DMS53 treated with DMSO at 0.1 percent for 48 hours (cell line): Measurements from ENCODE around the gene CYB561.

Experiments used
- DNase-seq: peaks from one replicate; lab custom pipeline; 2025; ENCODE audit not compliant: unreplicated experiment; lab: John Stamatoyannopoulos, UW

Gene CYB561

DNA sequence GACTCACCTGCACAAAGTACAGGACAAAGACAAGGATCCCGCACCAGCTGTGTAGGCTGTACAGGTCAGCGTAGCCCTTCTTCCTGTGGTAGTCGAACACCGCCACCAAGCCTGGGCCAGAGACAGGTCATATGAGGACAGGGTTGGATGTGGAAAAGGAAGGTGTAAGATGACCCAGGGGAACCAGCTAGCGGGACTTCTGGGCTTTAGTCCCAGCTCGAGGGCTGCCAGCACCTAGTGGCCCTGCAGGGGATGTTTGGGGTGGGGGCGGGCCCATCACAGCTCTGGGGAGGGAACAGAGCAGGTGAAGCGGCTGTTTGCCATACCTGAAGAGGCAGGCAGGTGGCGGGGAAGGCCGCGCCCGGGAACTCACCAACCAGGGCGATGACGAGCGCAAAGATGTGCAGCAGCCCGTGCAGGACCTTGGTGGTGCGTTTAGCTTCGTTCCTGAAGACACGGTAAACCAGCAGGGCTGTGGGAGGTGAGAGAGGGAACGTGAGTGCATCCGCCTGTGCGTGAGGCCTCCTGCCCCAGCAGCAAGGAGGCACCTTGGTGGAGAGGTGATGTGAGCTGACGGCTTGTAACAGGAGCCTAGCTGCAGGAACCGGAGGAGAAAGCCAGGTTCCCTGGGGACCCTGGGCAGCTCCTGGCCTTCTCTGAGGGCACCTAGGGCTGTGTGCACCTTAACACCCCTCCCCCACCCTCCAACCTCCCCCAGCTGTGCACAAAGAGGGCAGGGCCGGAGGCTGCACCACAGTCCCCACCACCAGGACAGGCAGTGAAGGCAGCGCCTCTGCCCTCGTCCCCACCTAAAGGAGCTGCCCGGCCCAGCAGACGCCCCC is 10.2 kb downstream of the CYB561 start:
- peak; percentile 63 for DNase-seq

DNA sequence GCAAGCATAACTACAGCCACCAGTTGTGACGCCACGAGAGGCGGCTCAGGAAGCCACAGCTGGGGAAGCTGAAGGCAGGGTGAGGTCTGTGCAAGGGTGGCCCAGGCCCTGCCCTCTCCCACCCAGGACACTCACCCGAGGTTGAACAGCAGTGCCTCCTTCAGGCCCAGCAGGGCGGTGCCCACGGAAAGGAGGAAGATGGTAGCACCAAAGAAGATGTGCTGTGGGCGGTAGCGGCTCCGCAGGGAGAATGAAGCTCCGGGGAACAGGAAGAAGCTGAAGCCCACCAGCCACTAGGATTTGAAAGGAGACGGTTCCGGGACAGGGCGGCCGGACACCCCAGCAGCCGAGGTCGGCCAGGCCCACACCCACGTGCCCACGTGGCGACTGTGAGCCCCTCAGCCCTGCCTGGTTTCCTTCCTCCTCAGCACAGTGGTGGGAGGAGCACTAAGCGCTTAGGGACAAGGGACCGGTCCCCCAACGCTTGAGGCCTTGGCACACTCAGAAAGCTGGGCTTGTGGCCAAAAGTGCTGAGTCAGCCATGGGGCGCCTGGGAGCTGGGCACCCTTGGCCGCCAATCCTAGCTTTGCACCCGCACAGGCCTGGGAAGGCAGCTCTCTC is 11.0 kb downstream of the CYB561 start:
- no peak for DNase-seq

DNA sequence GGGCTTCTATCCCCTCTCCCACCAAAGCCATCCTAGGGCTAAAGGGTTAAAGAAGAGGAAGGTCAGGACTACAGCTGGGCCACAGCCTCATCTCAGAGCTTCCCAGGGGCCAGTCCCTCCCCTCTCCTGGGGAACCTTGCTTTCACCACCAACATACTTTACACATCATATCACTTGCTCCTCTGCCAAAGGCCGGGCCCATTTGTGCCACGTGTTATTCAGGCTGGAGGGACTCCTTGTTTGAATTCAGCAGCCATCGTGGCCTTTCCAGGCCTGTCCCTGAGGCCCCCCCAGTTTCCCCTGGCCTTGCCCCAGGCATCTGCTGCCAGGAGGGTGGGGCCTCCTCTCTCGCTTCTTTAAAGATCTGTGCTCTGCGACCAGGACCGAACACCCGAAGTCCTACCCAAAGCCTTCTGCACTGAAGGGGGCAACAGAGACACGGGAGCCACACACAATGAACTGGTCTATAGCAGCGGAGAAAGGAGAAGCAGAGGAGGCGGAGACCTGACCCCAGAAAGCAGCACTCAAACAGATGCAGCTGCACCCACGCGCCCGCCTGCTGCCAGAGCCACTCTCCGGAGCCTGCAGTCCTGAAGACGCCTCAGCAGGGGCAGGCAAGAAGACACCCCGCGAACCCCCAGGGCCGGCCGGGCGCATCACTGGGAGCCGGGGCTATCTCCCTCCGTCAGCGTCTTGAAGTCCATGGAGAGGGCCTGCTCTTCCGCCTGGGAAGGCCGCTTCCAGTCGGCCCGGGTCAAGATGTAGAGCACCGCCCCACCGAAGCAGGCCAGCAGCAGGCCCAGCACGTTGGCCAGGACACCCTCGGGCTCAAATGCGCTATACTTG is 12.1 kb downstream of the CYB561 start:
- no peak for DNase-seq

DNA sequence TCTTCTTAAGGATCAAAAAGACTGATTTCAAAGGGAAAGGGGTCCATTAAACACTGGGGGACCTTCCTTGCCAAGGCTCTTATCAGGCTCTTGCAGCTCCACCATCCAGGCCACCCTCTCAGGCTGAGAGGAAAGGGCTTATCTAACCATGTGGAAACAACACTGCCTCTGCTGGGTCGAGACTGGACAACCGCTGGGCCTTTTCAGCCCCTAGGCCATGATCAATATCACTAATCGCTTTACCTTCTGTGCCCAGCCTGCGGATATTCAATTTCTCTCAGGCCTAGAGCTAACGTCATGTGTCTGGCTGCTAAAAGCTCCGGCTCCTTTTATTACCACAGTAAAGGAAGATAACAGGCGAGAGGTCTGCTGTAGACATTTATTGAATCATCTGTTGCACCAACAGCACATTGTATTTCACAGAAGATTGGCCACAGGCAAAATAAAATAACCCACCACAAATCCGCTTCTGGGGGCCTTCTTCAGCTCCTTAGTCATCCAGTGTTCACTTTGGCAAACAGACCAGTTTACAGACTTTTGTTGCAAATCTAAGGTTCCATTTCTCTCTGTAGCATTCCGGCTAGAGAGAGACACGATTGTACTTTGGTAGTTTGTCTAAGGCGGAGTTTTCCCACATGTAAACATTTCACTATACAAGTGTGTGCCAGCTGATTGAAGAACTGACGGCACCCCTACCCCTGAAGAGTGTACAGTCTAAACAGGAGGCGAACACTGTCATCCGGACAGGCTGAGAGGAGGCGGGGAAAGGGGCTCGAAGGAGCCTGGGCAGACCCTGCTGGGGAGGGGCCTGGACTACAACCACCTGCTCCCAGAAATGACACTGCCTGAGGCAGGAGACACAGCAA is 13.9 kb downstream of the CYB561 start:
- DNase-seq, result no peak

DNA sequence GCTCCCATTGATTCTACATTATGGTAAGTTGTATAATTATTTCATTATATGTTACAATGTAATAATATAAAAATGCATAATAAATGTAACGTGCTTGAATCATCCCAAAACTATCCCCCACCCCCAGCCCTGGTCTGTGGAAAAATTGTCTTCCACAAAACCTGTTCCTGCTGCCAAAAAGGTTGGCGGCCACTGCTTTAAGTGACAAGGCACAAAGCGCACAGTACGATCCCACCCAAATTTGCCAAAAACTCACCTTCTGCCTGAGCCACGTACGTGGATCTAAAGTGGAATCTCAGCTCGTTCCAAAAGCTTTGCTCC is 14.5 kb downstream of the CYB561 start:
- no peak for DNase-seq

DNA sequence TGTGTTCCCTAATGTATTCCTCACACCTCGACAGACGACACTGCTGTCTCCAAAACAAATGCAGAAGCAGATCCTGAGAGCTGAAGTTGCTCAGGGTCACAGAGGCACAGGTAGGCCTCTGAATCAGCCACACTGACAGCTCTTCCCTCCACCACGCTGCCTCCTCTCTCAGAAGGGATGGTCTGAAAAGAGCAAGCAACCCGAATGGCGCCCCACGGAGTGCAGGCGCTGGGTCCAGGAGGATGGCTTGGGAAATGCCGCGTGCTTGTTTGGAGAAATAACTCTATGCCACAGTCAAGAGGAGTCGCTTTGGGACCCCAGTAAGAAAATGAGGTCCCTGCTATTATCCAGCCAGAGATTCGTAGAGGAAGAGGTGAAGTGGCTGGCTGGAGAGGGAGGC is 15.9 kb downstream of the CYB561 start:
- no peak for DNase-seq

DNA sequence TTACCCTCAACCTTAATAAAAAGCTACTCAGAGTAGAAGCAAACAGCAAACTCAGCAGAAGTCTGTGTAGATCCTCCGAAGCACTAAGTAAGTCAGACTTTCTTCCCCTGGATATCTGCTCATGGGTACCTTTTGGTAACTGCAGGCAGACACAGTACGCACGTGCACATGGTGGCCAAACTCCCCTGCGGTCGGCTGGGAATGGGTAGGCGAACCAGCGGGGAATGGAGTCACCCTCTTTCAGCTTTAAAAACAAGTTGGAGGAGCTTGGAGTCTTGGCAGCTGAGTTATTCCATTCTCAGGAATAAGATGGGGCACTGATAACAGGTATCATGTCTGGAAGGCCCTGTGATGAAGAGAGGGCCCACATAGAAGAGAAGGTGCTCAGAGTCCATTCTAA is 16.3 kb downstream of the CYB561 start:
- no peak for DNase-seq

DNA sequence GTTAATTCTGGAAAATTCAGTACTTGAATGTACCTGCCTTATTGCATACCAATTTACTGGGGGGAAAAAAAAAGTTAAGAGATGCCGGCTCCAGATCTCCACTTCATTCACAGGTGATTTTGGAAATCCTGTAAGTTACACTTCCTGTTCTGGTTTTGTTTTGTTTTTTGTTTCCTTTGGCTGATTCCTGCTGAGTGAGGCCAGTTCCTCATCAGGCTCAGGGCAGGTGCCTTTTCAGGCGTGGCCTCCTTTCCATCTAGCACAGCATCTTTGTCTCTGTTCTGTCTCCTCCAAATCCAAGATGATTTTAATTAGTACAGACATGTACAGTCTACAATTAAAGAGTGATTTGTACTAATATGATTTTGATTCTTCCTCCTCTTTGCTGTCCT is 19.2 kb downstream of the CYB561 start:
- DNase-seq, result no peak

DNA sequence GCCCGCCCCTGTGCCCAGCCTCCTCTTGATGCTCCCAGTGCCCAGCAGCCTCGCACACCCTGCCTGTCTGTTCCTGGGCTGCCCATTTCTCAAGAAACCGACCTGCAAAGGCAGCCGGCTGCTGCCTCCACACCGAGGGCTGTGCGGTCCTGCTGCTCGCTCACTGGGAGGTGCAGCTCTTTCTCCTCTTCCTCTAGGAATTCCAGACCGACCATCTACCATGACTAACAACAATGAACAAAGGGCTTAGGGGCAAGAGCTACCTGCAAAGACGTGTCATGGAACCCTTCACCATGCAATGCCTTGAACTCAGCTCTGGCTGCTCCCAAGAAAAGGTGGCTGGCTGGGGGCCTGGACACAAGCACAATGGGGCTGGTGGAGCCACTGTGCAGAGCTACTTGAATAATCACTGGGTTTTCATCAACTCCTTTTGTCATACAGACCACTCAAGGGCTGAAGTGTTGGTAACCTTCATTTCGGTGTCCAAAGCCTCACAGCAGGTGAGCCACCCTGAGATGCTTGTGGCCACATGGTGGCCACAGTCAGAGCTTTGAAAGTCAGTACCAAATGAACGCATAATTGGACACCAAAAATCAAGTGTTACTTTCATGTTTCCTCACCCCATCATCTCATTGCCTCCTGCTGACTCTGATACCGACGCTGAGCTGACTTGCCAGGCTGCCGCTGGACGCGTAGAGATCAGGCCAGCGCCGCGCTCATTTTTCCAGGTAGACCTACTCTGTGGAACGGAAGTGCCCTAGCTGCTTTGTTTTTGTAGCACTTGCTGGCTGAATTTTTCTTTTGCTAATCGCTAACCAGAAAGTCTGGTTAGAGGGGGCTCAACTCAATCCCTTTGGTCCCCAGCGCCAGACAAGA is 19.8 kb downstream of the CYB561 start:
- no peak for DNase-seq

DNA sequence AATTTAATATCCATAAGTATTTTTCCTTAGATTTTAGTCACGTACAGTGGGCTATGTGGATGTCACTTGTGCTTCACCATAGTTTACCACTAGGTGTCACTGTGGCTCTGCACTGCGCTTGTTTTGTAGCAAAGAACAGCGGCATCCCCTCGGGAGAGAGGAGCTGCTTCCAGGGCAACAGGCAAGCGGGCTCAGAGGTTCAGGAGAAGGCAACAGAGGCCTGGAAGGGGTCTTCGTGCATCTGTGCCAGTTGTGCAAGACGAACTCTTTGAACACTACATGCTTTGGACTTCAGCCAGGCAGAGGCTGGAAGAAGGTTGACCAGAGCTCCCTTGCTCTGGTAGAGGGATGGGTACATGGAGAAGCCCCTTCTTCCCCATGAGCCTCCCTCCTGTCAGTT is 20.6 kb downstream of the CYB561 start:
- peak; percentile 27 for DNase-seq

DNA sequence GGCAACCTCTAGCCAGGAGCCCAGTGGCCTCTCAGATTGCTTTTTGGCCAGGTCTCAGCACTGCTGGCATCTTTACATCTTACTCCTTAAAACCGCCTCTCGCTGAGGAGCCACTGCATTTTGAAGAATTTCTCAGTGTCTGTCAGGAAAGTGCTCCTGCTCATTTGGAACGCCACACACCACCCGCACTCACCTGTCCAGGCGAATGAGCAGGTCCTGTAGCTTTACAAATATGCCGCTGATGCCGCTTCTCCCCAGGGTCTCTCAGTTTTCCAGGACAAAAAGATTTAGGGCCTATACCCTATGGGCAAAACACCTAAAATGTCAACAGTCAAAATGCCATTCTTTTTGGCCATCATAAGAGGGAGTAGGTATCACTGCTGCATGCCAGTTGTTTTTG is 22.1 kb downstream of the CYB561 start:
- no peak for DNase-seq

DNA sequence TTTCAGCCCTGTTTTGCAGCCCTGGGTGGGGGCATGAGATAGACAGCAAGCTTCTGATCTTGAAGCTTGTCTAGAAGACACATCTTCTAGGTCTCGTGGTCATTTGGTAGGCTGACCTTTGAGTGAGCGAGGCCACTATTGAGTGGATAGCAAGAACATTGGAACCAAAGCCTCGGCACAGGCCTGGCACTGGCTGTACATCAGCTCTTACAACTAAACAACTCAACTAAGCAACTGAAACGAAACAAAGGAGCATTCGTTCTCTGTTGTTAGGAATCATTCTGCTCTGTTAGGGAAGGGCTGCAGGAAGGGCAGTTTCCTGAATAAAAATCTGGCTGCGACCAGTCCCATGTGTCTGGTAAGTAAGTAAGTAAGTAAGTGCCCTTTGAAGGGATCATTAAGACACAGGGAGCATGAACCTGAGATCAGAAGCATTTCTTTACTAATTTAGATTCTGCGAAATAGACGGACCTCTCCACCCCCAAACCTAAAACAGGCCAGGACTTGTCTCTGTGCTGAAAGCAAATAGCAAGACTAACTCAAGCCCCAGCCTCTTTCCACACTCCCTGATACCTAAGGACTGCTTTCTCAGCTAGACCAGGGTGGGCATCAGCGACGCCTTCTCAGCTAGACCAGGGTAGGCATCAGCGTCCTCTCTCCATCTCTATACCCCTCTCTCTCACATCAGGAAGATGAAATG is 22.7 kb downstream of the CYB561 start:
- DNase-seq, result no peak

DNA sequence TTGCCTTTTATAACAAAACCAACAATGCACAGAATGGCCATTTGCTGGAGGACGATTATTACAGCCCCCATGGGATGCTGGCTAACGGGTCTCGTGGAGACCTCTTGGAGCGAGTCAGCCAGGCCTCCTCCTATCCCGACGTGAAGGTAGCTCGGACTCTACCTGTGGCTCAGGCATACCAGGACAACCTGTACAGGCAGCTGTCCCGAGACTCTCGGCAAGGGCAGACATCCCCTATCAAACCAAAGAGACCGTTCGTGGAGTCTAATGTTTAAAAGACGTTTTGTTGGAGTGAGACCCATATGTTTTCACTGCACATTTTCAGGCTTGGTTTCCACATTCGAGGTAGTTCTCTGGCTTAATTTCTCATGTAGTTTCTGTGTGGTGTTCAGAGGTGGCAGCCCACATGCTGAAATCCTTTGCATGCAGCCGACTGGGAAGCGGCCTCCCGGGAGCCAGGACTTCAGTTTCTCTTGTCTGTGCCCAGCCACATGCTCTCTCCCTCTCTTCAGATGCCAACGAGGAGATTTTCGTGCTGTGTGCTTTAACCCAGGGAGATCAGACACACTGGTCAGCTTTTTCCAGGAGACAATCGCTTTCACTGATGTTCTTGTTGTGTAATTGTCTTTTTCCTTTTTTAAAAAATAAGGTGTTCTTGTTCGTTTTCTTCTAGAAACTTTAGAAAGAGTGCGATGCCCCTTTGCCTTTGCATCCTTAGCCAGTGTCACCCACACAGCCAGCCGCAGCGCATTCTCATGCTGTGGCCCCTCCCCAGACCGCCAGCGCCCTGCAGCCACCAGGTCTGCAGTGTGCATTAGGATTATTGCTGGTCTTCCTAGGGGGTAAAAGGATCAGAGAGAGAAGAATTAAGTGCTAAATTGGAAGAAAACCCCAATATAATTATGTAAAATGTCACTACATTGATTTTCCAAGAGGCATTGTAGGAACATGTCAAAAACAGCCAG is 24.1 kb downstream of the CYB561 start:
- no peak for DNase-seq

DNA sequence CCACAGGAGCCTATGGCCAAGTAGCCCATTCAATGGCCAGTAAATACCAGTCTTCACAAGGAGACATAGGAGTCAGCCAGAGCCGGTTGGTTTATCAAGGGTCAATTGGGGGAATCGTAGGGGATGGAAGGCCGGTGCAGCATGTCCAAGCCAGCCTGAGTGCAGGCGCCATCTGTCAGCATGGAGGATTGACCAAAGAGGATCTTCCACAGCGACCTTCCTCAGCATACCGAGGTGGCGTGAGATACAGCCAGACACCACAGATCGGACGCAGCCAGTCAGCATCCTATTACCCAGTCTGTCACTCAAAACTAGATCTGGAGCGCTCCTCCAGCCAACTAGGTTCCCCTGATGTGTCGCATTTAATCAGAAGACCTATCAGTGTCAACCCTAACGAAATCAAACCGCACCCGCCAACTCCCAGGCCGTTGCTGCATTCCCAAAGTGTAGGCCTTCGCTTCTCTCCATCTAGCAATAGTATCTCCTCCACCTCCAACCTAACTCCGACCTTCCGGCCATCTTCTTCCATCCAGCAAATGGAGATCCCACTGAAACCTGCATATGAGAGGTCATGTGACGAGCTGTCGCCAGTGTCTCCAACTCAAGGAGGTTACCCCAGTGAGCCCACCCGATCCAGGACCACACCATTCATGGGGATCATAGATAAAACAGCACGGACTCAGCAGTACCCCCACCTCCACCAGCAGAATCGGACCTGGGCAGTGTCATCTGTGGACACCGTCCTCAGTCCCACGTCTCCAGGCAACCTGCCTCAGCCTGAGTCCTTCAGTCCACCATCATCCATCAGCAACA is 25.0 kb downstream of the CYB561 start:
- no peak for DNase-seq

DNA sequence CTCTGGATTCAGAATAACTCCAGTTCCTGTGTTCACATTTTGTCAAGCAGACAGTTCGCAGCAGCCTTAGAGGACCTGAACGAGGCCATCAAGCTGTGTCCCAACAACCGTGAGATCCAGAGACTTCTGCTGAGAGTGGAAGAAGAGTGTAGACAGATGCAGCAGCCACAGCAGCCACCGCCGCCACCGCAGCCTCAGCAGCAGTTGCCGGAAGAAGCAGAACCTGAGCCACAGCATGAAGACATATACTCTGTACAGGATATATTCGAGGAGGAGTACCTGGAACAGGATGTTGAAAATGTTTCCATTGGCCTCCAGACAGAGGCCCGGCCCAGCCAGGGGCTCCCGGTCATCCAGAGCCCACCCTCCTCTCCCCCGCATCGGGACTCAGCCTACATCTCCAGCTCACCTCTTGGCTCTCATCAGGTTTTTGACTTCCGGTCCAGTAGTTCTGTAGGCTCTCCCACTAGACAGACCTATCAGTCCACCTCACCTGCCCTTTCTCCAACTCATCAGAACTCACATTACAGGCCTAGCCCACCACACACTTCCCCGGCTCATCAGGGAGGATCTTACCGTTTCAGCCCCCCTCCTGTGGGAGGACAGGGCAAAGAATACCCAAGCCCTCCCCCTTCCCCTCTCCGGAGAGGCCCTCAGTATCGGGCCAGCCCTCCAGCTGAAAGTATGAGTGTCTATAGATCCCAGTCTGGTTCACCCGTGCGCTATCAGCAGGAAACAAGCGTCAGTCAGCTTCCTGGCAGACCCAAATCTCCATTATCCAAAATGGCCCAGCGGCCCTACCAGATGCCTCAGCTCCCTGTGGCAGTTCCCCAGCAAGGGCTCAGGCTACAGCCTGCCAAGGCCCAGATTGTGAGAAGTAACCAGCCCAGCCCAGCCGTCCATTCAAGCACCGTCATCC is 25.9 kb downstream of the CYB561 start:
- DNase-seq, result no peak

DNA sequence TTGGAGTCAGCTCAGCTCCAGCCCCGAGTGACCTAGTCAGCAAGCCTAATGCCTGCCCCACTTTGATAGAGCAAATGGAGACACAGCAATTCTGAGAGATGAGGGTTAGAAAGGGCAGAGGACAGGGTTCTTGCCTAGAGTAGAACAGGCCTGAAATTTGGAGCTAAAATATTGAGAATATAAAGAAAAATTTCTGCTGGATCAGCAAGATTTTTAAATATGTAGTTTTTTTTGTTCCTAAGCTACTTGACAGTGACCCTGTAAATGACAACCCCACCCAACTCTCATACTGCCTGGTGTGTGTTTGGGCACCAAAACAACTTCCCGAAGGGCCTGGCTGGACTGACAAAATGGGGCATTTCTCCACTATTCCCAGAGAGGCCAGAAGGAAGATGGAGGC is 26.7 kb downstream of the CYB561 start:
- no peak for DNase-seq
